DMS114 treated with DMSO at 0.1 percent for 48 hours (cell line): ENCODE results near the gene JAZF1.

ENCODE experiments used
- DNase-seq: peaks from one replicate; lab custom pipeline; 2025; ENCODE audit not compliant: unreplicated experiment; lab: John Stamatoyannopoulos, UW

The JAZF1 gene

DNA sequence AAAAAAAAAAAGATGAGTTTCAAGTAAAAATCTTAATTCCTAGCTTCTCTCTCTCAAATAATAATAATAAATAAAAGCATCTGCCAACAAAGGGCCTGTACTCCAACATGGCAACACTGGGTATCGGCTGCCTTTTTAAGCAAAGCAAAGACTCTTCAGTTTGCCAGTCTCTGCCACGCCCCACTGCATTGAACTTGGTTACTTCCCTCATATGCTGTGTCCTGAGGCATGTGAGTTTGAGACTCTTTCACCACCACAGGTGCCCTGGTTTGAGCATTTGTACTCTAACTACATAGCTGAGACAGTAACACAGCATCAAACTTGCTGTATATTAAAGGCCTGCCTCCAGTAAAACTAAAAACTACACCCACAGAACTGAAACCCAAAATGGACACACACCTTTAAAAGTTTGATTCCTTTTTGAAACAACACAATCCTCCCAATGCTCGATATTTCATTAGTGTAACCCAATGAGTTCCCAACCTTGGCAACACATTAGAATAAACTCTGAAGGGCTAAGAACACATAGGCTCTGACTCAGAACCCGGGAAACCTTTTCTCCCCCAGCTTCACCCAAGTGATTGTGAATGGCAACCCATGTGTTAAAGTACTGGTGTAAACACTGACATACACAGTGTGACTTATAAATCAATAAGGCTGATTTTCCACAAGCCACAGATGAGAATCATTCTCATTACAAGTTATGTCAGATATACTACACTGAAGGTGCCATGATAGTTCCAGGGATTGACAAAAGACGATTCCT is 12.0 kb downstream of the JAZF1 start:
- DNase-seq, result no peak

DNA sequence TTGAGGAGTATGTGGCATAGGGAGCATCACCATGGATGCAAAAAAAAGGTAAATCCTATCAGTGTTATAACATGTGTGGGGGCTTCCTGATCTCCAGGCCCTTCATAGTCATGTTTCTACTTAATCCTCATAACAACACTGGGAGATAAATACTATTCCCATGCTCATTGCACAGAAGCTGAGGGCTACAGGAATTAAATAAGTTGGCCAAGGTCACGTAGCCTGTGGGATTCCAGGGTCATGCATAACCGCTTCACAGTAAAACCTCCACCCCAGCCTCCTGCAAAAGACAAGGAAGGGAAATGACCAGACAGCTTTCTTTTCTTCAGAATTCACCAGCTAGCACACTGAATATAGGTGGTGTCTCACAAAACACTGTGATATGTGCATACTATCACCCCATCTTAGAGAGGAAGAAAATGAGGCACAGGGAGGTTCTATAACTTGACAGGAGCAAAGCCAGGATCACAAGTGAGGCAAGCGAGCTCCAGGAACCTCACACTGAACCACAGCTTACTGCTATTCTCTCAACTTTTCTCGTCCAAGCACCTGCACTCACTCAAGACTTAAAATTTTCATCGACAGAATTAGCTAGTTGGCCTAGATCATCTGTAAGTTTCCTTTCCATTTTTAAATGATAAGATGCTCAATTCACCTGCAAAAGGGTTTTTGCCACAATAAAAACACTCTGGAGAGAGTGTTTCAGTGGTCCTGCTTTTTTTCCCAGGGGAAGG is 13.4 kb downstream of the JAZF1 start:
- no peak for DNase-seq

- no peak for DNase-seq
Observed at GRCh38 chr7:28165961-28166955, 14.3 kb downstream of the JAZF1 start.

DNA sequence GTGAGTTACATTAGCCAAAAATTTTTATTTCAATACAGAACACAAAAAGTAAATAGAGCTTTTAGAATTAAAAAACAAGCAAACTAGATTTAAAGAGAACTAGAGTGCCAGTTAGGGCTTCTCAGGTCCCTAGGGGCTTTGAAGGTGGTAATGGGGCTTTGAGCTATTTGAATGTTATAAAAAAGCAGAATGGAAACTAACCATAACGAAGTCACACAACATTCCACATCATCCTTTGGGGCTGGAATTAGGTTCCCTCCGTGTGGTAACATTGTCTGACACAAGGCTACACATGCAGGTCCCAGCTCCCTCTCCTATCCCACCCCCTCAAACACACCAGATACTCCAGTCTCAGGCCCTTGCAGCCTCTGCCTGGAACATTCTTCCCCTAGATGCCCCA is 15.3 kb downstream of the JAZF1 start:
- no peak for DNase-seq

DNA sequence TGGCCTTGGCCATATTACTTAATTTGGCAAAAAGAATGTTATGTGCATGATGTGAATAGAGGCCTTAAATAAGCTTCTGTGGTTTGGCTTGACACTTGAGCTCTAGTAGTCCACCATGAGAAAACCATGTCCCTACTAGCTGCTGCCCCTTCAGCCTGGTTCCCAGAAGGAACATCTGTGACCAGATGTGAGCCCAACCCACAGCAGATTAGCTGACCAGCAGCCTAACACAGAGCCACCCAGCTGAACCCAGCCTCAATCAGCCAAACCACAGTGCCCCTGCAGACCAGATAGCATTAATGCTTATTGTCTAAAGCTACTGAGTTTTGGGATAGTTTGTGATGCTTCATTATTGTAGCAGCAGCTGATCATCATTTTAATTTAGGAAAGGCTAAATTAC is 16.6 kb downstream of the JAZF1 start:
- no peak for DNase-seq

DNA sequence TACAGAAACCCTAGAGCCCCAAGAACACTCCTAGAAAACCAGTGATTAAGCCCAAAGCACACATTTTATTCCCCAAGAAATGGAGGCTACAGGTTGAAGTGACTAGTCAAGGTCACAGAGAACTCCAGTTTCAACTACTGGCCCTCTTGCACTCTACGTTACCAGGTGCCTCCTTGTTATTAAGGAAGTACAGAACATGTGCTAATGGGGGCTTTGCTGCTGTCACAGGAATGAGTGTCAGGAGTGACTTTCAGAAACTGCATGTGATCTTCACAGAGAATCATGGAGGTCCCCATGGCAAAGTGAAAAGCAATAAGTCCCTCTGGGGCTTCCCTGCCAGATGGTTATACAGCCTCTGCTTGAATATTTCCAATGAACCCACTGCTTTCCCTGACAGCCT is 19.3 kb downstream of the JAZF1 start:
- DNase-seq, result no peak

DNA sequence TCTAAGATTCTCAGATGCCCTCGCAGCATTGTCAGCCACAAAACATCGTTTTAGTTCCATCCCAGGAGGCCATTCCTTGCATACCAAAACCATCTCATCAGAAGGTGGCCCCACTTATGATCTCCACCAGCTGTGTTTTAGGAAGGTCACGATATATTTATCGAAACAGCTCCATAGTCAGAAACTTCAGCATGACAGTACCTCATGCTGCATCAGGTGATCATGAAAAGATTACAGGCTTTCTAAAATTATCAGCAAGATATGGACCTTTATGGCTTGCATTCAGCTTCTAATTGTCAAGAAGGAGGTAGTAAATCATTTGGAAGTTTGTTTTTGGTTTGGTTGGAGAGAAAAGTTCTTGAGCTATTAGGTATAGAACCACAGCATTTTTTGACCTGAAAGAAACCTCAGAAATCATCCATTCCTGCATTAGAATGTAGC is 20.0 kb downstream of the JAZF1 start:
- no peak for DNase-seq

DNA sequence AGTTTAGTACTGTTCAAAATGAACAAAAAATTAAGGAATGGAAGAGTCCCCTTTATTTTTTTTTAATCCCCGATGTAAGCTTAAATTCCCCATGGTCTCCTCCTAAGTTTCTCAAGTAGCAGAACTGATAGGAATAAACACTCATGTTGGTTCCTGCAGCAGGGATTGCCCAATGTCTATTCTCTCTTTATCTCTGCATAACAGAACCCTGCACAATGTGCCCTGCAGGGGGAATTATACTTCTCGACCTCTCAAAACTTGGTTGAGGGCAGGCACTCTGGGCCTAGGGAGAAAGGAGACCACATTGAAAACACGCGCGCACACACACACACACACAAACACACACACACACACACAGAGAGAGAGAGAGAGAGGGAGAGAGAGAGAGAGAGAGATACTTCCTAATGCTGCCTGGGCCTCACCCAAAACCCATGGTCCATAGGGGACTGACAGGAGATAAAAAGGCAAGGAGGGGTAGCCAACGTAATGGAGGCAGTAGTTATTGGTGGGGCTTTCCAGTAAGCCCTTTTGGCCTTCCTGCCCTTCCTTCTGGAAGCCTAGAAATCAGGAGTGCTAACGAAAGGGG is 22.7 kb downstream of the JAZF1 start:
- DNase-seq, result no peak

- DNase-seq, result no peak
Observed at GRCh38 chr7:28157076-28157745, 23.4 kb downstream of the JAZF1 start.

- DNase-seq, result no peak
Observed at GRCh38 chr7:28156401-28156800, 24.2 kb downstream of the JAZF1 start.

DNA sequence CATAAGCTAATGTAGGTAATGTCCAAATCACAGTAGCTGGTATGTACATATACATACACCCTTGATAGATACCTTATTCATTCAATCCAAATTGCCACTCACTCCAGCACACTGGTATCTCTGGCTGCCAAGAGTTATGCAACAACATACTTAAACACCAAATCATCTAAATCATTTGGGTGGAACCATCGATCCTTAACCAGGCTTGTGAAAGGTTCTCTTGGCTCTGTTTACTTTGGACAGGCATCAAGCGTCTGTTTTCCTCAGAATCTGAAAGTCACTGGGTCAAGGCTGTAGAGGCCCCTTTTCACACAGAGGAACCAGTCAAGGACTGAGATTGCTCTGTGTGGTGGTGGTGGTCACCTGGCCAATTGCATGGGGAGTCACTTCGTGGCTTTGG is 24.6 kb downstream of the JAZF1 start:
- no peak for DNase-seq

DNA sequence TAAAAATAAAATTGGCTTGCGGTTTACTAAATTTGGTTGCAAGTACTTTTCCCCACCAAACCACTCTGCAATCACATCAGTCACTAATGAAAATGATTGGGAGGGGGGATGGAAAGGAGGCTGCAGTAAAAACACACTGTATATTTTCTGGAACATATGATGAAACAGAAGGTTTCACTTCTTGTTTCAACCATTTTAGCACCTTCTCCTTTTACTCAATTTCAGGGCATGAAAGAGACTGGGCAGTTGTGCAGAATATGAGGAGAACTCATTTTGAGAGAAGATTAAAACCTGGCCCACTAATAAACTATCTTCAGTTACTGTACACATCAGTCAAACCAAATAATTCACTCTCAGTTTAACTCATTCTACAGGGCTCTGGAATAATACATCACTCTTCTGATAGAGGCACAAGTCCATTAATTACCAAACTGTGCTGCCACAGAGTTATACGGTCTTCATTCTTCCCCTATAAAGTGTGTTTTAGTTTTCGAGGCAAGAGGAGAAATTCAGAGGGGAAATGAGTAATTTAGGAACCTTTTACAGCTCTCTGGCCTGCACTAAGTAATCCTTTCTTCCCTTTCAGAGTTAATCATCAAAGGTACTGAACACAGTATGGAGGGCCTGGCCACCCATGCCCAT is 25.5 kb downstream of the JAZF1 start:
- DNase-seq, result no peak

- DNase-seq, result no peak
Observed at GRCh38 chr7:28152594-28152993, 28.0 kb downstream of the JAZF1 start.

DNA sequence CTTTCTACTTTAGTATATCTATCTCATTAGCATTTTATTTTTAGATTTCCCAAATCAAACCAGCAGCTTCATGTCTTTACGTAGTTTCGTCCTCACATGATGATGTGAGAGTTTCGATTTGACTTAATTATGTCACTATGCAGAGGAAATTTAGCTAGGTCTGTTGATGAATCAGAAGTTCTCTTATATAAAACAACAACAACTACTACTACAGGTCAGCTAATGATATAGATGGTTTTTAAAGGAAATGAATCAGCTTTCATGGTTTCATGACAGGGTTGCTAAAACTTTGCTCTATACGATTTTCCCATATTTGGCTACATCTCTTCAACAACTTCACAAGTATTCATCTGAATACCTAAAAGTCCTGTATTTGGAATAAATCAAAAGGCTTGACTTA is 28.6 kb downstream of the JAZF1 start:
- no peak for DNase-seq

DNA sequence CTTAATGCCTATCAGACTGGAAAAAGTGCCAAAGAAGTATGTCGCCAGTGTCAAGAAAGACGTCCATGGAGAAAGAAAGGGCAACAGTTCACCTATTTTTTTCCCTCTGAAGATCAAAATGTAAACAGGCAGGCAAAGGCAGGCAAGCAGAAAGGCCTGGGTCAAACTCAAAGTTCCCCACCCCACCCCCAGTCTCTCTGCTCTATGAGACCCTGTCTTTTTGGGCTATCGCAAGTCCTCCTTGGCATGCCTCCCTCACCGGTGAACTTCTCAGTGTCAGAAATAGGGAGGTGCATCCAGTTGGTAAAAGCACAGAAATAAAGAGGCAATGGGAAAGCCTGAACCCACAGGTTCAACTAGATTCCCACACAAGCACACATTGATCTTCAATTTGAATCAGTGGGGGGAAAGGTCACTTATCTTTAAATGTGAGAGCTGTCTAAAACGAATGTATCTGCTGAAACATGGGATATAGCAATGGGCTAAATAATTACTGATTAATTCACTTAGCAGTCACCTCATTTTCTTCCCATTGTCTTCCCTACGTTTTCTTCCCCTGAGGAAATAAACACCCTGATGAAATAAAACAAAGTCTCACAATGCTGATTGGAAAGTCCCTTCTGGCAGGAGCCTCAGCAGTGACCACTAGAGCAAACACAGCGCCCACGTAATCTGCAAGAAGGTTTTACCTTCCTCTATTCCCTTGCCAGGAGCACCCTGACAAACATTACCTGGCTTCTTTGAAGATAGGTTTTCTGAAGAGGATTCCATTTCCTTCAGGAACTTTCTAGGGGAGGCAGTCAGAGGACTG is 31.1 kb downstream of the JAZF1 start:
- no peak for DNase-seq

DNA sequence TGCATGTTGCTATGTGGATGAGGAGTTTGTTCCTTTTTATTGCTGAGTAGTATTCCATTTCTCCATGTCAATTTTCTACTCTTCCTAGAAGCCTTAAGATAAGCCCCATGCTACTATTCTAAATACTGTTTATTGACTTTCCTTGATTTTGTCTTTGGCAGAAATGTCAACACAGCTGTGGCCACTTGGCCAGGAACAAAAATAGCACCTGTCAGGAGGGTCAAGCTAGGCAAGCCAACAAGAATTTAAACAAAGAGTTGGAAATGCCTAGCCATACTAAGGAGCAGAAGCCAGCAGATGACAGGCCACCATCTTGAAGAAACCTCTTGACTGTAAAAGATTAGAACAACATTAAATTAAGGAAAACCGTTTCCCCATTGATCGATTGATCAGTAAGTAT is 34.7 kb downstream of the JAZF1 start:
- DNase-seq, result no peak

GRCh38 chr7:28145090-28145626 is 35.4 kb downstream of the JAZF1 start:
- DNase-seq, result no peak

DNA sequence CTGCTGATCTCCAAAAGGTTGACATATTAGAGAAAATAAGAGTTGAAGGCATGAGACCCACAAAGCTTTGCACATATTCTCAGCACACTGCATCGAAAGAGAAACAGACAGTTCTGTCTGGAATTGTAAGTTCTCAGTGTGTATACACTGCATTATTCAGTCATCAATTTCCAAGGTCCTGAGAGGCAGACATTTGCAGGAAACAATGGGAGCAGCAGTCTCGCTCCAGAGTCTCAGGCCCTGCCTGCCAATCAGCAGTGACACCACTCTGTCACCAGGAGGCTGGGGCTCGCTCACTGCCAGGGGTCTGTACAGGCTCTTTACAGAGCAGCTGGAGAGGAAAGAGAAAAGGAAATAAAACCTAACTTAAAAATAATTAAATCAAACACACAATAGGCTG is 36.3 kb downstream of the JAZF1 start:
- DNase-seq, result no peak

- no peak for DNase-seq
Observed at GRCh38 chr7:28142650-28143049, 37.9 kb downstream of the JAZF1 start.
